Stimulated activated CD4-positive, alpha-beta T cell treated with anti-CD3 and anti-CD28 coated beads, Interleukin-15, amount 100 ng/mL, for 48 hours (primary cell): Measurements from ENCODE around the gene ITSN1.

Experiments
- DNase-seq, 2 donors: peaks; one replicate each; pipeline ENCODE4 v3.0.0-alpha.2; 2020; ENCODE audit warnings: low read depth in 2 of 2

Gene ITSN1

GRCh38 chr21:33839167-33839716 lies 196.9 kb downstream of the ITSN1 start:
- no peak for DNase-seq

DNA sequence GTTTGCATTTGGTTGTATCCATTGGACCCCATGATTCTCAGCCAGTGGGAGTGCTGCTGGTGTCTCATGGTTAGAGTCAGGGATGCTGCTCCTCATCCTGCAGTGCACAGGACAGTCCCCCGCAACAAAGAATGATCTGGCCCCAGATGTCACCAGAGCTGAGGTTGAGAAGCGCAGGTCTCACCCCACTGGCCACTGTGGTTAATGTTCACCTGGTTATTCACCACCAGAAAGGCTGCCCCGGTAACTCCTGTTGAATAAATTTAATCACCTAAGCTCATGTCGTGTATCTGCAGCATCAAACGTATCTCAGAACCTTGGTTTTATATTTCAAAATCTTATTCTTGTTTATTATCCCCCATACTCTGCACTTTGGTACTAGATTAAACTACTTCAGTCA lies 197.5 kb downstream of the ITSN1 start:
- DNase-seq: no peak

DNA sequence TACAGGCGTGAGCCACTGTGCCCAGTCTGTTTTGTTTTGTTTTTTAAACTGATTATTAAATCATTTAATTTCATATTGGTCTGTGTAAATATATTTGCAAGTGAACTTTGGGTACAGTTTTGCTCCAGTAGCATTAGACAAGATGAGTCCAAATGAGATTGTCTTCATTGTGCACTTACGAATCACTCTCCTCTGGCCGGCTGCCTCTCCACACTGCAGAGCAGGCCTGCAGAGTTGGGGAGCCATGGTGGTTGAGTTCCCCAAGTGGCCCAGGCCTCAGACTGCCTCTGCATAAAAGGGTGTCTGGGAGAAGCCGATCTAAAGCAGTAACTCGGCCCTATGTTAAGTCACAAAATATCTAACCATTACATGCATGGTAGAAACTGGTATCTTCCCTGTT lies 198.5 kb downstream of the ITSN1 start:
- no peak for DNase-seq

DNA sequence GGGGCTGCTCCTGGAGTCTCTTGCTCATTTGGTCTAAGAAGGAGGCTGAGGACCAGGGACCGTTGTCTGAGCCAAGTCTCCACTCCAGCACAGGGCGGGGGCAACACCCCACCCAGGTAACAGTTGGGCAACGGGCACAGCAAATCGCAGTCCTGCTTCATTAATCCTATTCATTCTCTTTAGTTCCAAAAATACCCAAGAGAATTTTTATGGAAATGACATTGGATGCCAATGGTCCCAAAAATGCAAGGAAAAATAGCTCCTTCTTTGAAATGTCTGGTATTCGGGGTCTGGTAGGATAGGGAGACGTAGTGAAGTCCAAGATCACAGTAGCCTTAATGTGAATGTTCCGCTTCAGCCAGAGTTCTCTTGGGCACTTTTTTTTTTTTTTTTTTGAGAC lies 199.3 kb downstream of the ITSN1 start:
- no peak for DNase-seq

GRCh38 chr21:33843216-33843615 lies 200.9 kb downstream of the ITSN1 start:
- no peak for DNase-seq

GRCh38 chr21:33844104-33844889 lies 202.0 kb downstream of the ITSN1 start:
- DNase-seq: no peak

- DNase-seq: no peak
Observed at GRCh38 chr21:33844890-33845205, 202.5 kb downstream of the ITSN1 start.

DNA sequence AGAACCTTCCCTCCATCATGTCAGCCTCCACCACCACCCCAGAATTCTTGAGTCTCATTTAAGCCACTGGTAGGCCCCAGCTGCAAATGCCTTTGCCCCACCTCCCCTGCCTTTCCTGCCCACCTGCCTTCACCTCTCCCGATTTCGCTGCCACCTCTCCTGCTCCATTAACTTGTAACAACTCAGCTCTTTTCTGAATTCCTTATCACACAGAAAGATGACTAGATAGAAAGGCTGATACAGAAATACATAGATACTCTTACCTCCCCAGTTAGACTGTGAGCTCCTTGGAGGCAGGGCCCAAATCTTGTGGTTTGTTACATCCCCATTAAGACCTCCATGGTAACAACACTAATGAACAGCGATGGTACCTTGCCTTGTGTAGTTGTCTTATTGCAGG lies 203.8 kb downstream of the ITSN1 start:
- no peak for DNase-seq

DNA sequence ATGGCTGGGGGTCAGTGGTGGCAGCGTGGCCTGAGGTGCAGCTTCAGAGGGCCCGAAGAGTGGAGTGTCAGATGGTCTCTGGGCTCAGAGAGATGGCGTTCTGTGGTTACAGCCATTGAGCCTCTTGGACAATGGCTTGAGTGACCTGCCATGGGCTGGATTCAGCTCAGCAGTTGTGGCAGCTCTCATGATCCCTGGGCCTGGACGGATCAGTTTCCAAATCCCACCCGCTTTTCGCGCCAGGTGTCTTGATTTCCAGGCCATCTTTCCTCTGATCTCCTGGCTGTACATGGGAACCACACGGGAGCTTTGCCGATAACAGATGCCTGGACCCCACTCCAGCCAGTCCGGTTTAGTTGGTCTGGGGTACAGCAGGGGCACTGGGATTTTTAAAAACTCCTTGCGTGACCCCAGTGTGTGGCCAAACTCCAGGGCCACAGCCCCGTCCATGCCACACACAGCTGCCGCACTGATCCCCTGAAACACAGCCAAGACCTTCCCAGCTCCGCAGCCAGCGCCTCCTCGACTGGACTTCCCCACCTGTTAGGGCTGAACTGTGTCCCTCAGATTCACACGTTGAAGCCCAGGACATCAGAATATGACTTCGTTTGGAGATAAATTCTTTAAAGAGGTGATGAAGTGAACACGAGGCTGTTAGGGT lies 205.4 kb downstream of the ITSN1 start:
- DNase-seq: no peak

GRCh38 chr21:33848249-33848953 lies 206.1 kb downstream of the ITSN1 start:
- no peak for DNase-seq

DNA sequence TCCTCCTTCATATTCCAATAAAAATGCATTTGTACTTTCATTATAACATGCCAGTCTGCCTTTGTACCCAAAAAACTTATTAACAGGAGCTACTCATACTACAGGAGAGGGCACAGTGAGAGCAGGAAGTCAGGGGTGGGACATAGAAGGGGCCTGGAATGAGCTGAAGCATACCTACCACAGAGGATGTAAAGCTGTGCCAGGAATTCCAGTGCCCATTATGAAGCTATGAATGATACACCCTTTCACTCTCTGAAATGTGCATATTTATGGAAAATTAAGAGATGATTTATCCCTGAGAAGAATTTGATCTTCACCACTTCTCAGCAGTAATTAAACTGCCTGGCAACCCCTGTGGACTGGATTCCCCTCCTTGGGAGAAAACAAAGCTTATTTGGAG lies 207.5 kb downstream of the ITSN1 start:
- DNase-seq: no peak

GRCh38 chr21:33850401-33850800 lies 208.1 kb downstream of the ITSN1 start:
- no peak for DNase-seq

GRCh38 chr21:33850985-33851384 lies 208.7 kb downstream of the ITSN1 start:
- no peak for DNase-seq

DNA sequence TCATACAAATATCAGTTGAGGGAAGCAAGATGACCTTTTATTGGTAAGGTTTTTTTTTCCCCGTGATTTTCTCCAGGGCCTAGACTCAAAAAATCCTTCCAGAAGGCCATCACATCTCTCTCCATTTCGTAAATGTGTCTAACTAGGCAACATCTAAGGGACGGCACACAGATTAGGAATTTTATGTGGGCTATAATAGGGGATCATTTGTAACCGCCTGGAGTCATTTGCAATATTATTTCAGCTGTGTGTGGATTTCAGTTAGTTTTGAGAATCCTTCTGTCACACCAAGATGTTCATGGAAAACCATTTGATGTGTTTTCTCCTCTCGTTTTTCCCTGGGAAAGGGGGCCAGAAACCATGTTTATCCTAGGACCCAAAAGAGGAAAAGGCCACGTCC lies 210.2 kb downstream of the ITSN1 start:
- no peak for DNase-seq

DNA sequence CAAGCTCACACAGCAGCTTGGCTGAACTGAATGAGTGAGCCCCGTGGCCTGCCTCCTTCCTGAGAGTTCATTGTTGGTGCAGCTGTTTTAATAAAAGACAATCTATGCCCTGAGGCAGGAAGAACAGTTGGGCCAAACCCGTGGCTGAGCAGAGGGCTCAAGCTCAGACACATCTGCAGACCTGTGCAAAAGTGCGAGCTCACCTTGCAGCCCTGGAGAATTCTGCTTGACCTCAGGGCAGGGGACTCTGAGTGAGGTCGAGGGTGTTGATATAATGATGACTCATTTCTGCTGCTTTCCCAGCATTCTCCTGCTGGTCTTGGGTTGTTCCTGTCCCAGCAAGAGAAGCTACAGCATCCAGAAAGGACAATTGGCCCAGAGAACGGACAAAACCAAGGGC lies 212.3 kb downstream of the ITSN1 start:
- no peak for DNase-seq

- DNase-seq: no peak
Observed at GRCh38 chr21:33855190-33855589, 212.9 kb downstream of the ITSN1 start.

DNA sequence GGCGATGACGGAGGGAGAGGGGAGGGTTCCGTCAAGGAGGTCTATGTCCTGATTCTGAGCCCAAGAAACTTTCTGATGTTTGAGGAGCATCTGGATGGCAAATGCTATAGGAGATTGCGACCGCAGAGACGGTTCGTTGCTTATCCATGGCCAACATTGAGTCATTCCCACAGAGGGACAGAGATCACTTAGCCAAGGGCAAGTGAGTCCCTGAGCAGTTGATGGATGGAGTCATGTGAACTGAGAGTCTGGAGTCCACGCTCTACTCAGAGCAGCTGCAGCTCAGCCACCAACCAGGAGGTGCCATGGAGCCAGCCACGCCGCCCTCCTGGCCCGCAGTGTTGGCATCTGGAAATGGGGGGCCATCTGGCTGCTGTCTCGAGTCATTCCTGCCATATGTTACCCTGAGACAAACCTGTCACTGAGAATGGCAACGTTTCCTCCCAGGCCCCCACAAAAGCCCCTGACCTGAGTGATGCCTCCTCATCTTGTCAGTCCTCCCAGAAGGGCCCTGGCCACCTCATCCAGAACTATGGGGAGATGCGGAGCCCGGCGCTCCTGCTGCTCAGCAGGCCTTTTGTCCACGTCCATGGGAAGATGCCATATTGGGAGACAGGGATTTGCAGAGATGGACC lies 214.7 kb downstream of the ITSN1 start:
- DNase-seq: no peak

GRCh38 chr21:33857846-33858666 lies 215.8 kb downstream of the ITSN1 start:
- DNase-seq: no peak

DNA sequence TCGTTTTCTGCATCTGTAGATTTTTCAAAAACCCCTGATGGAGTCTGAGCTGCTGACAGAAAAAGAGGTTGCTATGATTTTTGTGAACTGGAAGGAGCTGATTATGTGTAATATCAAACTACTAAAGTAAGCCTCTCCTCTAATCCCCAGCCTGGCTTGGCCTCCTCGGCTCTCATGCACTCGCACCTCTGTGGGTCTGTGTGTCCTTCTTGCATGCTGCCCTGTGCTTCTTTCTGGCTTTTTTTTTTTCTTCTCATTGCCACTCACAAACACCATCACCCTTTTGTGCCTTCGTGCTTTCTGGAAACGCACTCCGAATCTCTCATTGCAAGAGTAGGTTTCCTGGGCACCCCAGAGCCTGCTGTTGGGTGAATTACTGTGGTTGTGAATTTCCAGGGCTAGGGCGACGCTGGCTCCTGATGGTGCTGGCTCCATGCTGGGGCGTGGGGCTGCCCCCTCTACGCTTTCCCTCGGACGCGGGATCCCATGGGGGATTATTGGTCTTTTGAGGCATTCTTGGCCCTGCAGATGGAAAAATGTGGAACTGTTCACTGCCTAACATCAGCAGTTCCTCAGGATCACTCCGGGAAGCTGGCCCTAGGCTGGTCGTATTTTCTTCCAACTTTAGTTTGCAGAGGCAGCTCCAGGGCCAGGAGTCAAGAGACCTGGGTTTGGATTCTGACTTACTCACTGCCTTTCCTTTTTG lies 216.5 kb downstream of the ITSN1 start:
- DNase-seq: no peak

DNA sequence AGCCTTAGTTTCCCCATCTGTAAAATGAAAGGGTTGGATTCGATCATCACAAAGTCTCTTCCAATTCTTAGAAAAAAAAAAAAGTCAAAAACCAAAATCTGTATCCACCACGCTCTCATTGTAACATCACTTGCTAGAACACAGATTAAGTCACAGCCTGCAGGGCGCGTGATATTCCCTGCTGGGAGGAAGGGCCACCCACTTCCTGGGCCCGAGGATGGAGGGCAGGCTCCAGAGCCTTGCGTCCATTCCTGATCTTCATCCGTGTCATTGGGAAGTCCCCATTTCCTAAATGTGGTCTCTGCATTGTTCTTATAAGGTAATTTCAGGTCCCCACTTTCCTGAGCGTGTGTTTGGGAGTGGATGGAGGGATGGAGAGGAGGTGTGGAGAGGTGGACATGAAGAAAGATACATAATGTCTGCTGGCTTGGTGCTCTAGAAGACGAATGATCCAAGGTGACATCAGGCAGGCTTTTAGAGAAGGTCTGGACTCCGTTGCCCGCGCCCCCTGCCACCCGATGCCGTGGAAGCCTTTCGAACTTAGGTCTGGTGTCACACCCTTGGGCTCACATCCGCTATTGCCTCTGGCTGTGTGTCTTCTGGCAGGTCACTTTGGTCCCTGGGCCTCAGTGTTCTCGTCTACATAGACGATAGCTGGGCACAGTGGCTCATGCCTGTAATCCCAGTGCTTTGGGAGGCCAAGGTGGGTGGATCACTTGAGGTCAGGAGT lies 217.2 kb downstream of the ITSN1 start:
- DNase-seq: no peak
